H9 (cell line): ENCODE measurements around the gene NPTXR. TPM values are rescaled to one million over a fixed set of nuclear protein-coding genes. Genes with fewer than 3 reads are reported as not detected.
A peak's percentile ranks its signal among the peaks of the same experiment; 100 is the strongest.

Source experiments
- DNase-seq: peaks from one replicate; pipeline ENCODE4 v3.0.0-alpha.2; 2017
- H2AFZ ChIP-seq: one replicate; pipeline ENCODE4 v1.6.1; 2013; ENCODE audit warnings: mild to moderate bottlenecking, low read length, control low read depth, moderate library complexity
- H2AK5ac ChIP-seq: 2 replicates; pipeline ENCODE4 v1.6.1; 2013; ENCODE audit warnings: low read length, control low read depth, mixed read lengths; ENCODE audit not compliant: insufficient read length
- H2BK120ac ChIP-seq: one replicate; pipeline ENCODE4 v1.6.1; 2013; ENCODE audit warnings: low read depth, mild to moderate bottlenecking, low read length, control low read depth, inconsistent platforms; ENCODE audit not compliant: poor library complexity, severe bottlenecking
- H2BK12ac ChIP-seq: 2 replicates; pipeline ENCODE4 v1.6.1; 2013; ENCODE audit warnings: low read length, control low read depth, mixed read lengths, low read depth; ENCODE audit not compliant: insufficient read length
- H2BK15ac ChIP-seq: 2 replicates; pipeline ENCODE4 v1.6.1; 2013; ENCODE audit warnings: low read depth, low read length, control low read depth
- H2BK20ac ChIP-seq: one replicate; pipeline ENCODE4 v1.6.1; 2013; ENCODE audit warnings: low read depth, mild to moderate bottlenecking, low read length, control low read depth, inconsistent platforms; ENCODE audit not compliant: poor library complexity, severe bottlenecking
- H2BK5ac ChIP-seq: 2 replicates; pipeline ENCODE4 v1.6.1; 2013; ENCODE audit warnings: low read length, control low read depth, mixed read lengths; ENCODE audit not compliant: insufficient read length
- H3K14ac ChIP-seq: 2 replicates; pipeline ENCODE4 v1.6.1; 2013; ENCODE audit warnings: low read length, control low read depth; ENCODE audit not compliant: insufficient read depth
- H3K18ac ChIP-seq: 2 replicates; pipeline ENCODE4 v1.6.1; 2013; ENCODE audit warnings: low read depth, mild to moderate bottlenecking, mixed read lengths, low read length, control low read depth; ENCODE audit not compliant: insufficient read length
- H3K23ac ChIP-seq: 2 replicates; pipeline ENCODE4 v1.6.1; 2013; ENCODE audit warnings: low read length, control low read depth, mixed read lengths, low read depth; ENCODE audit not compliant: insufficient read length
- H3K23me2 ChIP-seq: 2 replicates; pipeline ENCODE4 v1.6.1; 2013; ENCODE audit warnings: low read depth, mild to moderate bottlenecking, mixed read lengths, low read length, control low read depth; ENCODE audit not compliant: insufficient read length, poor library complexity, severe bottlenecking
- H3K27ac ChIP-seq: 2 replicates; pipeline ENCODE4 v1.5.1; 2013; ENCODE audit warnings: low read length, control low read depth, mixed read lengths, low read depth; ENCODE audit not compliant: insufficient read length
- H3K27me3 ChIP-seq: 2 replicates; pipeline ENCODE4 v1.6.1; 2013; ENCODE audit warnings: low read length, control low read depth, inconsistent platforms; ENCODE audit not compliant: insufficient read depth
- H3K4ac ChIP-seq: 2 replicates; pipeline ENCODE4 v1.6.1; 2013; ENCODE audit warnings: low read depth, mild to moderate bottlenecking, control low read depth, inconsistent platforms, low read length, moderate library complexity
- H3K4me1 ChIP-seq: 2 replicates; pipeline ENCODE4 v1.6.1; 2013; ENCODE audit warnings: low read length, control low read depth, inconsistent platforms; ENCODE audit not compliant: insufficient read depth
- H3K4me2 ChIP-seq: 2 replicates; pipeline ENCODE4 v1.6.1; 2013; ENCODE audit warnings: low read length, control low read depth, mixed read lengths; ENCODE audit not compliant: insufficient read length, insufficient read depth
- H3K56ac ChIP-seq: 2 replicates; pipeline ENCODE4 v1.6.1; 2013; ENCODE audit warnings: low read depth, mild to moderate bottlenecking, mixed read lengths, low read length, control low read depth; ENCODE audit not compliant: insufficient read length
- H3K79me1 ChIP-seq: 2 replicates; pipeline ENCODE4 v1.6.1; 2013; ENCODE audit warnings: low read depth, mild to moderate bottlenecking, moderate library complexity, low read length, control low read depth, inconsistent platforms; ENCODE audit not compliant: insufficient read depth, poor library complexity, severe bottlenecking
- H3K79me2 ChIP-seq: 2 replicates; pipeline ENCODE4 v1.6.1; 2013; ENCODE audit warnings: low read length, control low read depth, inconsistent platforms; ENCODE audit not compliant: insufficient read depth
- H3K9ac ChIP-seq: 2 replicates; pipeline ENCODE4 v1.6.1; 2013; ENCODE audit warnings: low read length, control low read depth, mixed read lengths; ENCODE audit not compliant: insufficient read length; ENCODE audit errors: extremely low read depth
- H3K9me3 ChIP-seq: one replicate; pipeline ENCODE4 v1.6.1; 2013; ENCODE audit warnings: low read depth, low read length, inconsistent platforms; ENCODE audit not compliant: control insufficient read depth
- H3T11ph ChIP-seq: one replicate; pipeline ENCODE4 v1.6.1; 2013; ENCODE audit warnings: mild to moderate bottlenecking, low read length, control low read depth, inconsistent platforms
- H4K20me1 ChIP-seq: one replicate; pipeline ENCODE4 v1.6.1; 2013; ENCODE audit not compliant: control insufficient read depth, insufficient read length, insufficient read depth
- H4K5ac ChIP-seq: 2 replicates; pipeline ENCODE4 v1.6.1; 2013; ENCODE audit warnings: low read depth, mild to moderate bottlenecking, mixed read lengths, low read length, control low read depth; ENCODE audit not compliant: insufficient read length
- H4K8ac ChIP-seq: replicated peaks from 2 replicates; pipeline ENCODE4 v1.6.1; 2013; ENCODE audit warnings: low read length, control low read depth, mixed read lengths, low read depth; ENCODE audit not compliant: insufficient read length
- H4K91ac ChIP-seq: 2 replicates; pipeline ENCODE4 v1.6.1; 2013; ENCODE audit warnings: low read depth, mild to moderate bottlenecking, moderate library complexity, mixed read lengths, low read length, control low read depth; ENCODE audit not compliant: insufficient read length
- H3K27ac Mint-ChIP-seq, 3 experiments: 2 replicates in 2 of 3; 3 replicates in 1 of 3; pipeline ENCODE4 v1.8.0; 2020 to 2021; ENCODE audit warnings: mixed read lengths in 3 of 3, mild to moderate bottlenecking in 1 of 3, moderate library complexity in 1 of 3
- H3K27me3 Mint-ChIP-seq: 2 replicates; pipeline ENCODE4 v1.8.0; 2021; ENCODE audit warnings: low read depth, mild to moderate bottlenecking, moderate library complexity, mixed read lengths
- H3K36me3 Mint-ChIP-seq, 3 experiments: 2 replicates in 2 of 3; 3 replicates in 1 of 3; pipeline ENCODE4 v1.8.0; 2020 to 2021; ENCODE audit warnings: low read depth in 3 of 3, mixed read lengths in 3 of 3; ENCODE audit not compliant: insufficient read depth in 1 of 3
- H3K4me1 Mint-ChIP-seq, 2 experiments: 2 replicates each; pipeline ENCODE4 v1.8.0; 2020; ENCODE audit warnings: mixed read lengths in 2 of 2
- H3K4me3 Mint-ChIP-seq, 2 experiments: 2 replicates in 1 of 2; 3 replicates in 1 of 2; pipeline ENCODE4 v1.8.0; 2020 to 2021; ENCODE audit warnings: mild to moderate bottlenecking in 2 of 2, mixed read lengths in 2 of 2, moderate library complexity in 1 of 2
- H3K9me3 Mint-ChIP-seq, 2 experiments: 2 replicates in 1 of 2; 3 replicates in 1 of 2; pipeline ENCODE4 v1.8.0; 2020; ENCODE audit warnings: mild to moderate bottlenecking in 2 of 2, mixed read lengths in 2 of 2, moderate library complexity in 1 of 2
- CTCF ChIP-seq: fragments of 200-600 bp; sonication (generic); conservative IDR thresholded peaks from 3 replicates; pipeline ENCODE4 v1.8.0; 2021; ENCODE audit warnings: antibody characterized with exemption, mild to moderate bottlenecking
- WGBS: extraction: QIAGEN DNeasy Blood & Tissue Kit; methylation state at CpG from one replicate; pipeline ENCODE4 v1.1.7; 2013; ENCODE audit warnings: missing lambda C conversion rate, low lambda C conversion rate, mixed read lengths; ENCODE audit not compliant: insufficient read length; ENCODE audit errors: extremely low coverage; 5-methylcytosine and 5-hydroxymethylcytosine counted together
- total RNA-seq: library from RNA; stranded (reverse); gene quantifications from 2 replicates; pipeline ENCODE4 v1.2.1, GENCODE V29; 2021

Gene NPTXR
- total RNA-seq, 1 experiment from 2014 or later = 8.1 TPM

DNA sequence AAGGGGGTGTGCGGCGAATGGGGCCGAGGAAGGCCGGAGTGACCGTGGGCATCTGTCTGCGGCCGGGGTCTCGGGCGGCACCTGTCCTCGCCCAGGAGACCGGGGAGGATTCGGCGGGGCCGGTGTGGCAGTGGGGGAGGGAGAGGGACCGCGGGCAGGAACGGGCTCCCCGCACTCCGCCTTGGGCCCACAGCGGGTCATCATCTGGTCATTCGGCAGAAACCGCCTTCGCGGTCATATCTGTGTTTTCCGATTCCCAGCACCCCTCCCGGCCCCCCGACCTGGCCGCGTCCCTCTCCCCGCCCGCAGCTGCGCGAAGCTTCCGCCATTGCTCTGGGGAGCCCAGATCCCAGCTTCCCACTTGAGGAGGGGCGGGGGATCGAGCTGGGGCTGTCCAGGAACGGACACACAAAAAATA, 29.0 kb upstream of the NPTXR start:
- H3K36me3 Mint-ChIP-seq = peaks cover 7 to 20% (median 17%) of the 10 kb centered on the region in 3 experiments
- Histone ChIP-seq H3K27ac (no peak overlapping the region), H2AK5ac (no peak overlapping the region)

More for the DNA sequence above, 29.0 kb upstream of the NPTXR start:
- peak overlapping the region; percentile 46 for H3K9ac ChIP-seq
- peak overlapping the region; percentile 72 for H3K14ac ChIP-seq
- Mint-ChIP-seq H3K4me1 (peaks cover 42% of the 10 kb centered on the region in 2 experiments), H3K9me3 (no peaks in the 10 kb centered on the region; a peak in 1 of 5 replicates), H3K27me3 (peaks cover 22% of the 10 kb centered on the region), H3K27ac (peak overlapping the region; percentile 86 to 99 (median 98); a peak in 6 of 7 replicates), H3K4me3 (peak overlapping the region; percentile 90 to 95)
- H4K8ac ChIP-seq = no peak overlapping the region
- no peaks in the 10 kb centered on the region; the same call in 1 of the 2 replicates for H3K79me2 ChIP-seq
- peak; percentile 69 for DNase-seq
- H3K23me2 ChIP-seq = peaks cover 11% of the 10 kb centered on the region
- peak overlapping the region; percentile 57 for H3K4me2 ChIP-seq
- no peak overlapping the region for H2BK12ac ChIP-seq
- H3K4ac ChIP-seq = no peak overlapping the region
- H3T11ph ChIP-seq = no peak overlapping the region
- no peak for TF ChIP-seq CTCF
- no peak overlapping the region for H3K56ac ChIP-seq
- peaks cover 5% of the 10 kb centered on the region for H3K79me1 ChIP-seq
- H2BK20ac ChIP-seq = no peak overlapping the region
- no peaks in the 10 kb centered on the region for H3K27me3 ChIP-seq
- no peak overlapping the region for H2BK5ac ChIP-seq
- no CpG with 5 or more reads among the region's 37 CpGs for WGBS
- no peaks in the 10 kb centered on the region for H4K20me1 ChIP-seq
- H3K18ac ChIP-seq = peak overlapping the region; percentile 71
- H2AFZ ChIP-seq = no peak overlapping the region
- H2BK120ac ChIP-seq = peak overlapping the region; percentile 91
- no peak overlapping the region for H2BK15ac ChIP-seq
- H4K5ac ChIP-seq = no peak overlapping the region
- no peak overlapping the region for H4K91ac ChIP-seq
- peaks cover 7% of the 10 kb centered on the region; the same call in 1 of the 2 replicates for H3K4me1 ChIP-seq
- no peaks in the 10 kb centered on the region for H3K9me3 ChIP-seq
- no peak overlapping the region for H3K23ac ChIP-seq
